Measurements from ENCODE around the gene LRRC23. TPM values are rescaled to one million over a fixed set of nuclear protein-coding genes. Genes with fewer than 3 reads are reported as not detected.

Gene LRRC23
- total RNA-seq, 2 experiments from 2014 or later = 4.6 to 5.3 TPM

DNA sequence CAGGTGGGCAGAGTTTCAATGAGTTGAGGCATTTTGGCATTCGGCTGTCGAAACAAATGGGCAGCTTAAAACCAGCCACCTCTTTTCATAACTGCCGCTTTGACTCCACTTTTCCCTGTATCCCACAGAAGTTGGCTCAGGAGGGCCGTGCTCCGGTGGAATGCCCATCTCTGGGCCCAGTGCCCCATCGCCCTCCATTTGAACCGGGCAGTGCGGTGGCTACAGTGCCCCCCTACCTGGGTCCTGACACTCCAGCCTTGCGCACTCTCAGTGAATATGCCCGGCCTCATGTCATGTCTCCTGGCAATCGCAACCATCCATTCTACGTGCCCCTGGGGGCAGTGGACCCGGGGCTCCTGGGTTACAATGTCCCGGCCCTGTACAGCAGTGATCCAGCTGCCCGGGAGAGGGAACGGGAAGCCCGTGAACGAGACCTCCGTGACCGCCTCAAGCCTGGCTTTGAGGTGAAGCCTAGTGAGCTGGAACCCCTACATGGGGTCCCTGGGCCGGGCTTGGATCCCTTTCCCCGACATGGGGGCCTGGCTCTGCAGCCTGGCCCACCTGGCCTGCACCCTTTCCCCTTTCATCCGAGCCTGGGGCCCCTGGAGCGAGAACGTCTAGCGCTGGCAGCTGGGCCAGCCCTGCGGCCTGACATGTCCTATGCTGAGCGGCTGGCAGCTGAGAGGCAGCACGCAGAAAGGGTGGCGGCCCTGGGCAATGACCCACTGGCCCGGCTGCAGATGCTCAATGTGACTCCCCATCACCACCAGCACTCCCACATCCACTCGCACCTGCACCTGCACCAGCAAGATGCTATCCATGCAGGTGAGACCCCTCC, 34.0 kb downstream of the LRRC23 start:
- H3K36me3 Mint-ChIP-seq (ENCODE audit: low read depth) = peaks cover 39% of the 10 kb centered on the region
- H3K27ac Mint-ChIP-seq = peak overlapping the region; percentile 98
- TF ChIP-seq, protein P1, sequence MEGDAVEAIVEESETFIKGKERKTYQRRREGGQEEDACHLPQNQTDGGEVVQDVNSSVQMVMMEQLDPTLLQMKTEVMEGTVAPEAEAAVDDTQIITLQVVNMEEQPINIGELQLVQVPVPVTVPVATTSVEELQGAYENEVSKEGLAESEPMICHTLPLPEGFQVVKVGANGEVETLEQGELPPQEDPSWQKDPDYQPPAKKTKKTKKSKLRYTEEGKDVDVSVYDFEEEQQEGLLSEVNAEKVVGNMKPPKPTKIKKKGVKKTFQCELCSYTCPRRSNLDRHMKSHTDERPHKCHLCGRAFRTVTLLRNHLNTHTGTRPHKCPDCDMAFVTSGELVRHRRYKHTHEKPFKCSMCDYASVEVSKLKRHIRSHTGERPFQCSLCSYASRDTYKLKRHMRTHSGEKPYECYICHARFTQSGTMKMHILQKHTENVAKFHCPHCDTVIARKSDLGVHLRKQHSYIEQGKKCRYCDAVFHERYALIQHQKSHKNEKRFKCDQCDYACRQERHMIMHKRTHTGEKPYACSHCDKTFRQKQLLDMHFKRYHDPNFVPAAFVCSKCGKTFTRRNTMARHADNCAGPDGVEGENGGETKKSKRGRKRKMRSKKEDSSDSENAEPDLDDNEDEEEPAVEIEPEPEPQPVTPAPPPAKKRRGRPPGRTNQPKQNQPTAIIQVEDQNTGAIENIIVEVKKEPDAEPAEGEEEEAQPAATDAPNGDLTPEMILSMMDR (IDR thresholded peaks at IDR 0.05) = peak; percentile 4
- intact Hi-C loops (cut with micrococcal nuclease) = no loop called here
- H3K4me3 Mint-ChIP-seq = peak overlapping the region; percentile 83
- H3K27me3 Mint-ChIP-seq = no peaks in the 10 kb centered on the region
- H3K4me1 Mint-ChIP-seq (ENCODE audit: low read depth) = peaks cover 54% of the 10 kb centered on the region
- CTCF ChIA-PET = interaction anchor here (1.0 to 22.8 kb wide), 18 partner anchors 10 to 398 kb away, joined by 3 to 460 read pairs (median 5); partner anchors contain the start of genes ATN1, COPS7A, ENO2 and SPSB2
- no peaks in the 10 kb centered on the region for H3K9me3 Mint-ChIP-seq
- DNase-seq = no peak
- no peak for ATAC-seq
- POLR2A ChIA-PET = interaction anchor here (0.7 to 36.0 kb wide), 15 partner anchors 12 to 249 kb away, joined by 3 to 1266 read pairs (median 4); partner anchors contain the start of genes ATN1, C12orf57, CDCA3 and EMG1

DNA sequence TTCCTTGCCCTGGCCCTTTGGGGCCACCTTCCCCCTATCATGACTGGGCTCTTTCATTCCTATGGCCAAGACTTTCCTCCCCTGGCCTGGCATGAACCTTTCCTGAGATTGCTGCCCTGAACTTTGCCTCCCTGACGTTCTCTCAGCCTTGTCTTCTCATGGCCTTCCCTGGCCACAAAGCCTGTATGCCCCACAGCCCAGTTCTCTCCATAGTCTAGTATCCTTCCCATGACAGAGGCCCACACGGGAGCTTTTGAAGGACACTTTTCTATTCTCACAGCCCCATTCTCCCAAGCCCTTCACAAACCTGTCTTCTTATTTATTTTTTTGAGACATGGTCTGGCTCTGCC, 34.5 kb downstream of the LRRC23 start:
- peak overlapping the region; percentile 83 for H3K4me3 Mint-ChIP-seq
- no peaks in the 10 kb centered on the region for H3K27me3 Mint-ChIP-seq
- ATAC-seq (no peak), DNase-seq (no peak)
- POLR2A ChIA-PET = interaction anchor here (1.9 to 36.0 kb wide), 6 partner anchors 13 to 70 kb away, joined by 4 to 1266 read pairs (median 48); partner anchors contain the start of genes ATN1, C12orf57, EMG1 and PHB2
- H3K4me1 Mint-ChIP-seq (ENCODE audit: low read depth) = peaks cover 51% of the 10 kb centered on the region
- peak overlapping the region; percentile 77 for H3K27ac Mint-ChIP-seq
- intact Hi-C loops (cut with micrococcal nuclease) = no loop called here
- H3K36me3 Mint-ChIP-seq (ENCODE audit: low read depth) = peaks cover 40% of the 10 kb centered on the region
- TF ChIP-seq, protein P1 (IDR thresholded peaks at IDR 0.05) = no peak
- no peaks in the 10 kb centered on the region for H3K9me3 Mint-ChIP-seq
- CTCF ChIA-PET = interaction anchor here (2.2 to 22.8 kb wide), 5 partner anchors 9 to 67 kb away, joined by 6 to 460 read pairs (median 29); partner anchors contain the start of genes ATN1 and SPSB2

DNA sequence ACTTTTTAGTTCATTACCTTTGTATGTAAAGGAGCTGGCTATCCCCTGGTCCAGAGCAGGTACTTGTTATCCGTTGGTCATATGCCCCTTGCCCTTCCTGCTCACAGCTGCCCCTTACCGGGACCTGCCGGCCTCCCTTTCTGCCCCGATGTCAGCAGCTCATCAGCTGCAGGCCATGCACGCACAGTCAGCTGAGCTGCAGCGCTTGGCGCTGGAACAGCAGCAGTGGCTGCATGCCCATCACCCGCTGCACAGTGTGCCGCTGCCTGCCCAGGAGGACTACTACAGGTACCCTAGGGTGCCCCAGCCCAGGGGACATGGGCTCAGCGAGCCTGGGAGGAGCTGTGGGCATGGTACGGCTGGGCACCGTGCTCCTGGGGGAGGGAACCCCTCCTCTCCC, 36.6 kb downstream of the LRRC23 start:
- TF ChIP-seq, protein P1 (IDR thresholded peaks at IDR 0.05) = no peak
- Mint-ChIP-seq H3K9me3 (no peaks in the 10 kb centered on the region), H3K4me1 (ENCODE audit: low read depth) (peaks cover 45% of the 10 kb centered on the region), H3K36me3 (ENCODE audit: low read depth) (peaks cover 40% of the 10 kb centered on the region), H3K4me3 (no peak overlapping the region), H3K27ac (peak overlapping the region; percentile 24), H3K27me3 (no peaks in the 10 kb centered on the region)
- CTCF ChIA-PET = interaction anchor here (1.1 to 22.8 kb wide), 3 partner anchors 15 to 27 kb away, joined by 4 to 460 read pairs (median 108); partner anchors contain the start of gene ATN1
- ATAC-seq (no peak), DNase-seq (no peak)
- intact Hi-C loops (cut with micrococcal nuclease) = loop anchor here (10.0 kb wide), 1 partner anchor 164 kb away; the partner anchor contains the start of gene C1RL
- POLR2A ChIA-PET = interaction anchor here (1.3 to 36.0 kb wide), 4 partner anchors 13 to 90 kb away, joined by 4 to 1266 read pairs (median 144); partner anchors contain the start of genes ATN1, C12orf57, CDCA3 and EMG1

DNA sequence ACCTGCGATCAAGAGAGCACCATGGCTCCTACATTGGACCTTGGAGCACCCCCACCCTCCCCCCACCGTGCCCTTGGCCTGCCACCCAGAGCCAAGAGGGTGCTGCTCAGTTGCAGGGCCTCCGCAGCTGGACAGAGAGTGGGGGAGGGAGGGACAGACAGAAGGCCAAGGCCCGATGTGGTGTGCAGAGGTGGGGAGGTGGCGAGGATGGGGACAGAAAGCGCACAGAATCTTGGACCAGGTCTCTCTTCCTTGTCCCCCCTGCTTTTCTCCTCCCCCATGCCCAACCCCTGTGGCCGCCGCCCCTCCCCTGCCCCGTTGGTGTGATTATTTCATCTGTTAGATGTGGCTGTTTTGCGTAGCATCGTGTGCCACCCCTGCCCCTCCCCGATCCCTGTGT, 37.2 kb downstream of the LRRC23 start:
- ChIA-PET POLR2A (interaction anchor here (1.3 to 36.0 kb wide), 5 partner anchors 13 to 90 kb away, joined by 4 to 1266 read pairs (median 90); partner anchors contain the start of genes ATN1, C12orf57, CDCA3 and EMG1), CTCF (interaction anchor here (1.0 to 22.8 kb wide), 4 partner anchors 15 to 69 kb away, joined by 3 to 460 read pairs (median 56); partner anchors contain the start of gene ATN1)
- peaks cover 37% of the 10 kb centered on the region for H3K36me3 Mint-ChIP-seq (ENCODE audit: low read depth)
- H3K27me3 Mint-ChIP-seq = no peaks in the 10 kb centered on the region
- intact Hi-C loops (cut with micrococcal nuclease) = loop anchor here (2.0 to 10.0 kb wide), 2 partner anchors 77 to 163 kb away; partner anchors contain the start of genes C1RL and LPCAT3
- no peak overlapping the region for H3K4me3 Mint-ChIP-seq
- H3K9me3 Mint-ChIP-seq = no peaks in the 10 kb centered on the region
- DNase-seq (no peak), ATAC-seq (no peak)
- TF ChIP-seq, protein P1 (IDR thresholded peaks at IDR 0.05) = no peak
- peaks cover 41% of the 10 kb centered on the region for H3K4me1 Mint-ChIP-seq (ENCODE audit: low read depth)
- no peak overlapping the region for H3K27ac Mint-ChIP-seq

Measured in activated CD8-positive, alpha-beta T cell treated with anti-CD3 and anti-CD28 coated beads for 36 hours (primary cell).